ENCODE results near the gene PTGDR.

PTGDR gene

GRCh38 chr14:52267501-52268278 lies at the start of gene PTGDR:
PTGDR (plus strand) TSS chr14:52267698; CDS start chr14:52267815, 117 bp downstream.
- no peak for DNase-seq

GRCh38 chr14:52219488-52220084 lies 47.9 kb upstream of the PTGDR start:
- no peak for DNase-seq

GRCh38 chr14:52220924-52221811 lies 46.3 kb upstream of the PTGDR start:
- DNase-seq, result no peak

- no peak for DNase-seq
These were observed 44.6 kb upstream of the PTGDR start for GRCh38 chr14:52222901-52223300.

GRCh38 chr14:52227619-52228222 lies 39.8 kb upstream of the PTGDR start:
- no peak for DNase-seq

- DNase-seq, result no peak
These were observed 33.8 kb upstream of the PTGDR start for GRCh38 chr14:52233693-52234092.

GRCh38 chr14:52235434-52235833 lies 32.1 kb upstream of the PTGDR start:
- DNase-seq, result no peak

- DNase-seq, result no peak
These were observed 31.5 kb upstream of the PTGDR start for GRCh38 chr14:52235866-52236510.

- DNase-seq, result no peak
These were observed 28.8 kb upstream of the PTGDR start for GRCh38 chr14:52238682-52239081.

- no peak for DNase-seq
These were observed 26.9 kb upstream of the PTGDR start for GRCh38 chr14:52240623-52241022.

GRCh38 chr14:52241087-52241793 lies 26.3 kb upstream of the PTGDR start:
- DNase-seq, result no peak

- no peak for DNase-seq
These were observed 23.2 kb upstream of the PTGDR start for GRCh38 chr14:52244328-52244727.

GRCh38 chr14:52244997-52245396 lies 22.5 kb upstream of the PTGDR start:
- DNase-seq, result no peak

GRCh38 chr14:52248057-52248456 lies 19.4 kb upstream of the PTGDR start:
- no peak for DNase-seq

GRCh38 chr14:52251724-52252123 lies 15.8 kb upstream of the PTGDR start:
- DNase-seq, result no peak

GRCh38 chr14:52253503-52253902 lies 14.0 kb upstream of the PTGDR start:
- DNase-seq, result no peak

- no peak for DNase-seq
These were observed 13.4 kb upstream of the PTGDR start for GRCh38 chr14:52254086-52254485.

GRCh38 chr14:52258783-52259182 lies 8.7 kb upstream of the PTGDR start:
- DNase-seq, result no peak

- no peak for DNase-seq
These were observed 8.1 kb upstream of the PTGDR start for GRCh38 chr14:52259434-52259833.

- DNase-seq, result no peak
These were observed 4.9 kb upstream of the PTGDR start for GRCh38 chr14:52262600-52262999.

- DNase-seq, result no peak
These were observed 4.3 kb upstream of the PTGDR start for GRCh38 chr14:52263190-52263589.

GRCh38 chr14:52265253-52265652 lies 2.2 kb upstream of the PTGDR start:
- no peak for DNase-seq

Measured in DMS153 (cell line).